CD4-positive, alpha-beta T cell treated with Interleukin-21 for 1 hour (primary cell): ENCODE results near the gene OTOGL.

Source experiments
- DNase-seq: peaks from one replicate; pipeline ENCODE4 v3.0.0-alpha.2; 2020

Gene OTOGL

GRCh38 chr12:80099259-80099658, at the start of gene OTOGL:
Gene OTOGL, plus strand, starts transcription at chr12:80099537. Its CDS starts 109,895 bp downstream, at chr12:80209432.
- DNase-seq = no peak

GRCh38 chr12:80050236-80050635, 49.1 kb upstream of the OTOGL start:
- no peak for DNase-seq

GRCh38 chr12:80053051-80053790, 46.1 kb upstream of the OTOGL start:
- DNase-seq = no peak

- no peak for DNase-seq
Measured at GRCh38 chr12:80056232-80056631, 43.1 kb upstream of the OTOGL start.

GRCh38 chr12:80056845-80057244, 42.5 kb upstream of the OTOGL start:
- DNase-seq = no peak

- DNase-seq = no peak
Measured at GRCh38 chr12:80058586-80058985, 40.8 kb upstream of the OTOGL start.

- DNase-seq = no peak
Measured at GRCh38 chr12:80059102-80059501, 40.2 kb upstream of the OTOGL start.

GRCh38 chr12:80059875-80060274, 39.5 kb upstream of the OTOGL start:
- no peak for DNase-seq

- no peak for DNase-seq
Measured at GRCh38 chr12:80064269-80064668, 35.1 kb upstream of the OTOGL start.

- DNase-seq = no peak
Measured at GRCh38 chr12:80064951-80065350, 34.4 kb upstream of the OTOGL start.

- no peak for DNase-seq
Measured at GRCh38 chr12:80068173-80068572, 31.2 kb upstream of the OTOGL start.

GRCh38 chr12:80083892-80084614, 15.3 kb upstream of the OTOGL start:
- peak; percentile 69 for DNase-seq

GRCh38 chr12:80086025-80086424, 13.3 kb upstream of the OTOGL start:
- no peak for DNase-seq

- no peak for DNase-seq
Measured at GRCh38 chr12:80087486-80088213, 11.7 kb upstream of the OTOGL start.

GRCh38 chr12:80100591-80100990, 1.3 kb downstream of the OTOGL start:
- DNase-seq = no peak

- no peak for DNase-seq
Measured at GRCh38 chr12:80101126-80101525, 1.8 kb downstream of the OTOGL start.

- no peak for DNase-seq
Measured at GRCh38 chr12:80107221-80107620, 7.9 kb downstream of the OTOGL start.

GRCh38 chr12:80116735-80117134, 17.4 kb downstream of the OTOGL start:
- DNase-seq = no peak

GRCh38 chr12:80118565-80119324, 19.4 kb downstream of the OTOGL start:
- DNase-seq = no peak

- no peak for DNase-seq
Measured at GRCh38 chr12:80120994-80121393, 21.7 kb downstream of the OTOGL start.

- DNase-seq = no peak
Measured at GRCh38 chr12:80121661-80122060, 22.3 kb downstream of the OTOGL start.

GRCh38 chr12:80129895-80130530, 30.7 kb downstream of the OTOGL start:
- no peak for DNase-seq
